WTC11 (cell line): ENCODE results near the gene ACAT2. TPM values are rescaled to one million over a fixed set of nuclear protein-coding genes. Genes with fewer than 3 reads are reported as not detected.

Experiments
- ATAC-seq: fragments of 200-7000 bp; cut with Tn5 transposase; 2 replicates; pipeline ENCODE4 v1.10.0; 2021; ENCODE audit warnings: mild to moderate bottlenecking, moderate library complexity
- CTCF ChIA-PET: fragments of 300-600 bp; sonication (Branson Sonifier 250); formaldehyde crosslinking; loops from one replicate; lab custom pipeline; 2021; ENCODE audit warnings: antibody characterized with exemption; lab: Charles Lee
- POLR2A ChIA-PET: fragments of 350-600 bp; sonication (Branson Sonifier 250); formaldehyde crosslinking; loops from one replicate; lab custom pipeline; 2021; ENCODE audit warnings: antibody characterized with exemption; lab: Charles Lee
- DNase-seq: peaks from one replicate; pipeline ENCODE4 v3.0.0; 2021; ENCODE audit warnings: low spot score
- H3K27ac Mint-ChIP-seq: 2 replicates; pipeline ENCODE4 v1.8.0; 2021; ENCODE audit warnings: mixed read lengths
- H3K27me3 Mint-ChIP-seq: 2 replicates; pipeline ENCODE4 v1.8.0; 2021; ENCODE audit warnings: low read depth, mild to moderate bottlenecking, moderate library complexity, mixed read lengths
- H3K36me3 Mint-ChIP-seq: 2 replicates; pipeline ENCODE4 v1.8.0; 2021; ENCODE audit warnings: mixed read lengths
- H3K4me1 Mint-ChIP-seq: 2 replicates; pipeline ENCODE4 v1.8.0; 2022; ENCODE audit warnings: mixed read lengths
- H3K4me3 Mint-ChIP-seq: 2 replicates; pipeline ENCODE4 v1.8.0; 2021; ENCODE audit warnings: mild to moderate bottlenecking, moderate library complexity, mixed read lengths
- H3K9me3 Mint-ChIP-seq: 2 replicates; pipeline ENCODE4 v1.8.0; 2021; ENCODE audit warnings: mixed read lengths
- ELF4 ChIP-seq: sonication (generic); formaldehyde crosslinking; IDR thresholded peaks from 2 replicates; pipeline ENCODE4 v1.8.1; 2022; ENCODE audit warnings: low read depth, mild to moderate bottlenecking, moderate library complexity, missing genetic modification reagents
- EMX1 ChIP-seq: fragments of 250-450 bp; sonication (Bioruptor Pico); IDR thresholded peaks from 2 replicates; pipeline ENCODE4 v1.8.0; 2021; ENCODE audit warnings: mild to moderate bottlenecking
- ESRRA ChIP-seq: sonication (generic); formaldehyde crosslinking; IDR thresholded peaks from 2 replicates; pipeline ENCODE4 v1.8.1; 2022; ENCODE audit warnings: mild to moderate bottlenecking, missing genetic modification reagents, borderline replicate concordance
- FOXP1 ChIP-seq: sonication (generic); formaldehyde crosslinking; IDR thresholded peaks from 2 replicates; pipeline ENCODE4 v1.8.0; 2022; ENCODE audit warnings: missing genetic modification reagents, mild to moderate bottlenecking, moderate library complexity, borderline replicate concordance
- GRHL2 ChIP-seq: fragments of 250-450 bp; sonication (Bioruptor Pico); IDR thresholded peaks from 2 replicates; pipeline ENCODE4 v1.8.0; 2022; ENCODE audit warnings: mild to moderate bottlenecking, moderate library complexity; ENCODE audit not compliant: insufficient replicate concordance, severe bottlenecking
- GTF2I ChIP-seq: fragments of 250-450 bp; sonication (Bioruptor Pico); conservative IDR thresholded peaks from 2 replicates; pipeline ENCODE4 v1.4.0; 2021; ENCODE audit warnings: mild to moderate bottlenecking
- JUN ChIP-seq: sonication (generic); formaldehyde crosslinking; IDR thresholded peaks from 2 replicates; pipeline ENCODE4 v1.8.0; 2023; ENCODE audit warnings: mild to moderate bottlenecking, missing genetic modification reagents
- MXD4 ChIP-seq: fragments of 250-450 bp; sonication (Bioruptor Pico); IDR thresholded peaks from 2 replicates; pipeline ENCODE4 v1.8.0; 2021; ENCODE audit warnings: mild to moderate bottlenecking, moderate library complexity, borderline replicate concordance
- NR1H2 ChIP-seq: sonication (generic); formaldehyde crosslinking; IDR thresholded peaks from 2 replicates; pipeline ENCODE4 v1.9.0; 2021; ENCODE audit warnings: mild to moderate bottlenecking, moderate library complexity, missing genetic modification reagents
- PRRX2 ChIP-seq: fragments of 250-450 bp; sonication (Bioruptor Pico); IDR thresholded peaks from 2 replicates; pipeline ENCODE4 v1.8.0; 2021; ENCODE audit warnings: mild to moderate bottlenecking
- ZNF138 ChIP-seq: sonication (generic); formaldehyde crosslinking; conservative IDR thresholded peaks from 2 replicates; pipeline ENCODE4 v1.8.1; 2022; ENCODE audit warnings: mild to moderate bottlenecking, moderate library complexity, missing genetic modification reagents
- ZNF396 ChIP-seq: fragments of 250-450 bp; sonication (Bioruptor Pico); IDR thresholded peaks from 2 replicates; pipeline ENCODE4 v1.8.0; 2021; ENCODE audit warnings: mild to moderate bottlenecking, moderate library complexity, borderline replicate concordance
- total RNA-seq: library from RNA; stranded (reverse); gene quantifications from 3 replicates; pipeline ENCODE4 v1.2.3, GENCODE V29; 2021
- TF ChIP-seq, protein P1 (sequence below): sonication (generic); formaldehyde crosslinking; IDR thresholded peaks from 2 replicates; pipeline ENCODE4 v1.8.0; 2023; ENCODE audit warnings: missing genetic modification reagents, mild to moderate bottlenecking, borderline replicate concordance
- TF ChIP-seq, protein P2 (sequence below): fragments of 200-600 bp; IDR thresholded peaks from 2 replicates; pipeline ENCODE4 v1.8.0; 2022; ENCODE audit warnings: antibody characterized with exemption
- TF ChIP-seq, protein P3 (sequence below): fragments of 250-450 bp; sonication (Bioruptor Pico); IDR thresholded peaks from 2 replicates; pipeline ENCODE4 v1.8.0; 2021; ENCODE audit warnings: mild to moderate bottlenecking
- TF ChIP-seq, protein P4 (sequence below): sonication (generic); formaldehyde crosslinking; IDR thresholded peaks from 2 replicates; pipeline ENCODE4 v1.8.1; 2023; ENCODE audit warnings: mild to moderate bottlenecking, missing genetic modification reagents
- TF ChIP-seq, protein P5 (sequence below): sonication (generic); formaldehyde crosslinking; IDR thresholded peaks from 2 replicates; pipeline ENCODE4 v1.8.0; 2022; ENCODE audit warnings: mild to moderate bottlenecking, missing genetic modification reagents
- TF ChIP-seq, protein P6 (sequence below): fragments of 250-450 bp; sonication (Bioruptor Pico); IDR thresholded peaks from 2 replicates; pipeline ENCODE4 v1.9.0; 2021; ENCODE audit warnings: mild to moderate bottlenecking
- TF ChIP-seq, protein P7 (sequence below): fragments of 250-450 bp; sonication (Bioruptor Pico); conservative IDR thresholded peaks from 2 replicates; pipeline ENCODE4 v1.9.0; 2021; ENCODE audit warnings: mild to moderate bottlenecking

The ACAT2 gene
- total RNA-seq, 1 experiment from 2014 or later: 138 TPM

DNA sequence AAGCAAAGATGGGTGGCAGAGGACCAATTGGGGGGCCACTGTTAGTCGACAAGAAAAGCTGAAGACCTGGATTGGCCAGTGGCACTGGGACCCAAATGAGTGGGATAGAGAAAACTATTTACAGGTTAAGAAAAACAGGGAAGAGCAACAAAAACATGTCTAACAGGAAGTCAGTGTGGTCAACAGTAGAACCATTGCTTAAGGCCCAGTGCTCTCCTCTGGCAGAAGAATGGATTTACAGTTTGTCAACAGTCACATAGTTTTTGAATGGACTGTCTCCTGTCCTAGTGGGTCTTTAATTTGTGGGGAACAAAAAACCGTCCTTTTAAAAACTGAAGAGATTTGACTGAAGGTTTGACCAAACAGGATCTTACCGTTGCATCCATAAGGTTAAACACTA lies 46.7 kb upstream of the ACAT2 start:
- TF ChIP-seq, protein P1, sequence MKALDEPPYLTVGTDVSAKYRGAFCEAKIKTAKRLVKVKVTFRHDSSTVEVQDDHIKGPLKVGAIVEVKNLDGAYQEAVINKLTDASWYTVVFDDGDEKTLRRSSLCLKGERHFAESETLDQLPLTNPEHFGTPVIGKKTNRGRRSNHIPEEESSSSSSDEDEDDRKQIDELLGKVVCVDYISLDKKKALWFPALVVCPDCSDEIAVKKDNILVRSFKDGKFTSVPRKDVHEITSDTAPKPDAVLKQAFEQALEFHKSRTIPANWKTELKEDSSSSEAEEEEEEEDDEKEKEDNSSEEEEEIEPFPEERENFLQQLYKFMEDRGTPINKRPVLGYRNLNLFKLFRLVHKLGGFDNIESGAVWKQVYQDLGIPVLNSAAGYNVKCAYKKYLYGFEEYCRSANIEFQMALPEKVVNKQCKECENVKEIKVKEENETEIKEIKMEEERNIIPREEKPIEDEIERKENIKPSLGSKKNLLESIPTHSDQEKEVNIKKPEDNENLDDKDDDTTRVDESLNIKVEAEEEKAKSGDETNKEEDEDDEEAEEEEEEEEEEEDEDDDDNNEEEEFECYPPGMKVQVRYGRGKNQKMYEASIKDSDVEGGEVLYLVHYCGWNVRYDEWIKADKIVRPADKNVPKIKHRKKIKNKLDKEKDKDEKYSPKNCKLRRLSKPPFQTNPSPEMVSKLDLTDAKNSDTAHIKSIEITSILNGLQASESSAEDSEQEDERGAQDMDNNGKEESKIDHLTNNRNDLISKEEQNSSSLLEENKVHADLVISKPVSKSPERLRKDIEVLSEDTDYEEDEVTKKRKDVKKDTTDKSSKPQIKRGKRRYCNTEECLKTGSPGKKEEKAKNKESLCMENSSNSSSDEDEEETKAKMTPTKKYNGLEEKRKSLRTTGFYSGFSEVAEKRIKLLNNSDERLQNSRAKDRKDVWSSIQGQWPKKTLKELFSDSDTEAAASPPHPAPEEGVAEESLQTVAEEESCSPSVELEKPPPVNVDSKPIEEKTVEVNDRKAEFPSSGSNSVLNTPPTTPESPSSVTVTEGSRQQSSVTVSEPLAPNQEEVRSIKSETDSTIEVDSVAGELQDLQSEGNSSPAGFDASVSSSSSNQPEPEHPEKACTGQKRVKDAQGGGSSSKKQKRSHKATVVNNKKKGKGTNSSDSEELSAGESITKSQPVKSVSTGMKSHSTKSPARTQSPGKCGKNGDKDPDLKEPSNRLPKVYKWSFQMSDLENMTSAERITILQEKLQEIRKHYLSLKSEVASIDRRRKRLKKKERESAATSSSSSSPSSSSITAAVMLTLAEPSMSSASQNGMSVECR (CRISPR knock-in tag): no peak
- TF ChIP-seq NR1H2 (CRISPR knock-in tag) (no peak), GTF2I (CRISPR knock-in tag) (no peak)
- TF ChIP-seq, protein P2, sequence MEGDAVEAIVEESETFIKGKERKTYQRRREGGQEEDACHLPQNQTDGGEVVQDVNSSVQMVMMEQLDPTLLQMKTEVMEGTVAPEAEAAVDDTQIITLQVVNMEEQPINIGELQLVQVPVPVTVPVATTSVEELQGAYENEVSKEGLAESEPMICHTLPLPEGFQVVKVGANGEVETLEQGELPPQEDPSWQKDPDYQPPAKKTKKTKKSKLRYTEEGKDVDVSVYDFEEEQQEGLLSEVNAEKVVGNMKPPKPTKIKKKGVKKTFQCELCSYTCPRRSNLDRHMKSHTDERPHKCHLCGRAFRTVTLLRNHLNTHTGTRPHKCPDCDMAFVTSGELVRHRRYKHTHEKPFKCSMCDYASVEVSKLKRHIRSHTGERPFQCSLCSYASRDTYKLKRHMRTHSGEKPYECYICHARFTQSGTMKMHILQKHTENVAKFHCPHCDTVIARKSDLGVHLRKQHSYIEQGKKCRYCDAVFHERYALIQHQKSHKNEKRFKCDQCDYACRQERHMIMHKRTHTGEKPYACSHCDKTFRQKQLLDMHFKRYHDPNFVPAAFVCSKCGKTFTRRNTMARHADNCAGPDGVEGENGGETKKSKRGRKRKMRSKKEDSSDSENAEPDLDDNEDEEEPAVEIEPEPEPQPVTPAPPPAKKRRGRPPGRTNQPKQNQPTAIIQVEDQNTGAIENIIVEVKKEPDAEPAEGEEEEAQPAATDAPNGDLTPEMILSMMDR: no peak
- no peak for ATAC-seq
- ChIA-PET POLR2A (no interaction called here), CTCF (no interaction called here)
- Mint-ChIP-seq H3K4me1 (0 out of 2 replicates have a peak, but pooled peaks cover under 1% of the 10 kb centered on the region), H3K4me3 (no peak overlapping the region), H3K27me3 (no peaks in the 10 kb centered on the region), H3K36me3 (no peaks in the 10 kb centered on the region), H3K27ac (no peak overlapping the region), H3K9me3 (no peaks in the 10 kb centered on the region)
- DNase-seq: no peak

DNA sequence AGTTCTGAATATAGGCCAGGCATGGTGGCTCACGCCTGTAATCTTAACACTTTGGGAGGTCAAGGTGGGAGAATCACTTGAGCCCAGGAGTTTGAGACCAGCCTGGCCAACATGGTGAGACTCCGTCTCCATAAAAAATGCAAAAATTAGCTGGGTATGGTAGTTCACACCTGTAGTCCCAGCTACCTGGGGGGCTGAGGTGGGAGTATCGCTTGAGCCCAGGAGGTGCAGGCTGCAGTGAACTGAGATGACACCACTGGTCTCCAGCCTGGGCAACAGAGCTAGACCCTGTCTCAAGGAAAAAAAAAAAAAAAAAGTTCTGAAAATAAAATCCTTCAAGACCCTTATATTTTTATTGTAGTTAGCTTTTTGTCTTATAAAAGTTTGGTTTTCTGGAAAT lies 46.2 kb upstream of the ACAT2 start:
- H3K9me3 Mint-ChIP-seq: no peaks in the 10 kb centered on the region
- no peak for DNase-seq
- POLR2A ChIA-PET: no interaction called here
- 0 out of 2 replicates have a peak, but pooled peaks cover 3% of the 10 kb centered on the region for H3K4me1 Mint-ChIP-seq
- H3K27ac Mint-ChIP-seq: no peak overlapping the region
- no peak for ATAC-seq
- H3K36me3 Mint-ChIP-seq: no peaks in the 10 kb centered on the region
- no peak overlapping the region for H3K4me3 Mint-ChIP-seq
- no peaks in the 10 kb centered on the region for H3K27me3 Mint-ChIP-seq
- CTCF ChIA-PET: no interaction called here
- TF ChIP-seq PRRX2 (CRISPR knock-in tag) (no peak), FOXP1 (no peak), EMX1 (CRISPR knock-in tag) (no peak), GTF2I (CRISPR knock-in tag) (no peak), ESRRA (CRISPR knock-in tag) (no peak), ELF4 (CRISPR knock-in tag) (no peak), JUN (CRISPR knock-in tag) (no peak), MXD4 (CRISPR knock-in tag) (no peak), ZNF396 (CRISPR knock-in tag) (no peak), GRHL2 (CRISPR knock-in tag) (no peak), ZNF138 (CRISPR knock-in tag) (no peak)
- TF ChIP-seq, protein P3, sequence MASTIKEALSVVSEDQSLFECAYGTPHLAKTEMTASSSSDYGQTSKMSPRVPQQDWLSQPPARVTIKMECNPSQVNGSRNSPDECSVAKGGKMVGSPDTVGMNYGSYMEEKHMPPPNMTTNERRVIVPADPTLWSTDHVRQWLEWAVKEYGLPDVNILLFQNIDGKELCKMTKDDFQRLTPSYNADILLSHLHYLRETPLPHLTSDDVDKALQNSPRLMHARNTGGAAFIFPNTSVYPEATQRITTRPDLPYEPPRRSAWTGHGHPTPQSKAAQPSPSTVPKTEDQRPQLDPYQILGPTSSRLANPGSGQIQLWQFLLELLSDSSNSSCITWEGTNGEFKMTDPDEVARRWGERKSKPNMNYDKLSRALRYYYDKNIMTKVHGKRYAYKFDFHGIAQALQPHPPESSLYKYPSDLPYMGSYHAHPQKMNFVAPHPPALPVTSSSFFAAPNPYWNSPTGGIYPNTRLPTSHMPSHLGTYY: no peak
- TF ChIP-seq, protein P4, sequence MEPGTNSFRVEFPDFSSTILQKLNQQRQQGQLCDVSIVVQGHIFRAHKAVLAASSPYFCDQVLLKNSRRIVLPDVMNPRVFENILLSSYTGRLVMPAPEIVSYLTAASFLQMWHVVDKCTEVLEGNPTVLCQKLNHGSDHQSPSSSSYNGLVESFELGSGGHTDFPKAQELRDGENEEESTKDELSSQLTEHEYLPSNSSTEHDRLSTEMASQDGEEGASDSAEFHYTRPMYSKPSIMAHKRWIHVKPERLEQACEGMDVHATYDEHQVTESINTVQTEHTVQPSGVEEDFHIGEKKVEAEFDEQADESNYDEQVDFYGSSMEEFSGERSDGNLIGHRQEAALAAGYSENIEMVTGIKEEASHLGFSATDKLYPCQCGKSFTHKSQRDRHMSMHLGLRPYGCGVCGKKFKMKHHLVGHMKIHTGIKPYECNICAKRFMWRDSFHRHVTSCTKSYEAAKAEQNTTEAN (CRISPR knock-in tag): no peak
- TF ChIP-seq, protein P5, sequence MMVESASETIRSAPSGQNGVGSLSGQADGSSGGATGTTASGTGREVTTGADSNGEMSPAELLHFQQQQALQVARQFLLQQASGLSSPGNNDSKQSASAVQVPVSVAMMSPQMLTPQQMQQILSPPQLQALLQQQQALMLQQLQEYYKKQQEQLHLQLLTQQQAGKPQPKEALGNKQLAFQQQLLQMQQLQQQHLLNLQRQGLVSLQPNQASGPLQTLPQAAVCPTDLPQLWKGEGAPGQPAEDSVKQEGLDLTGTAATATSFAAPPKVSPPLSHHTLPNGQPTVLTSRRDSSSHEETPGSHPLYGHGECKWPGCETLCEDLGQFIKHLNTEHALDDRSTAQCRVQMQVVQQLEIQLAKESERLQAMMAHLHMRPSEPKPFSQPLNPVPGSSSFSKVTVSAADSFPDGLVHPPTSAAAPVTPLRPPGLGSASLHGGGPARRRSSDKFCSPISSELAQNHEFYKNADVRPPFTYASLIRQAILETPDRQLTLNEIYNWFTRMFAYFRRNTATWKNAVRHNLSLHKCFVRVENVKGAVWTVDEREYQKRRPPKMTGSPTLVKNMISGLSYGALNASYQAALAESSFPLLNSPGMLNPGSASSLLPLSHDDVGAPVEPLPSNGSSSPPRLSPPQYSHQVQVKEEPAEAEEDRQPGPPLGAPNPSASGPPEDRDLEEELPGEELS (CRISPR knock-in tag): no peak
- TF ChIP-seq, protein P6, sequence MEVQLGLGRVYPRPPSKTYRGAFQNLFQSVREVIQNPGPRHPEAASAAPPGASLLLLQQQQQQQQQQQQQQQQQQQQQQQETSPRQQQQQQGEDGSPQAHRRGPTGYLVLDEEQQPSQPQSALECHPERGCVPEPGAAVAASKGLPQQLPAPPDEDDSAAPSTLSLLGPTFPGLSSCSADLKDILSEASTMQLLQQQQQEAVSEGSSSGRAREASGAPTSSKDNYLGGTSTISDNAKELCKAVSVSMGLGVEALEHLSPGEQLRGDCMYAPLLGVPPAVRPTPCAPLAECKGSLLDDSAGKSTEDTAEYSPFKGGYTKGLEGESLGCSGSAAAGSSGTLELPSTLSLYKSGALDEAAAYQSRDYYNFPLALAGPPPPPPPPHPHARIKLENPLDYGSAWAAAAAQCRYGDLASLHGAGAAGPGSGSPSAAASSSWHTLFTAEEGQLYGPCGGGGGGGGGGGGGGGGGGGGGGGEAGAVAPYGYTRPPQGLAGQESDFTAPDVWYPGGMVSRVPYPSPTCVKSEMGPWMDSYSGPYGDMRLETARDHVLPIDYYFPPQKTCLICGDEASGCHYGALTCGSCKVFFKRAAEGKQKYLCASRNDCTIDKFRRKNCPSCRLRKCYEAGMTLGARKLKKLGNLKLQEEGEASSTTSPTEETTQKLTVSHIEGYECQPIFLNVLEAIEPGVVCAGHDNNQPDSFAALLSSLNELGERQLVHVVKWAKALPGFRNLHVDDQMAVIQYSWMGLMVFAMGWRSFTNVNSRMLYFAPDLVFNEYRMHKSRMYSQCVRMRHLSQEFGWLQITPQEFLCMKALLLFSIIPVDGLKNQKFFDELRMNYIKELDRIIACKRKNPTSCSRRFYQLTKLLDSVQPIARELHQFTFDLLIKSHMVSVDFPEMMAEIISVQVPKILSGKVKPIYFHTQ: no peak
- TF ChIP-seq, protein P7, sequence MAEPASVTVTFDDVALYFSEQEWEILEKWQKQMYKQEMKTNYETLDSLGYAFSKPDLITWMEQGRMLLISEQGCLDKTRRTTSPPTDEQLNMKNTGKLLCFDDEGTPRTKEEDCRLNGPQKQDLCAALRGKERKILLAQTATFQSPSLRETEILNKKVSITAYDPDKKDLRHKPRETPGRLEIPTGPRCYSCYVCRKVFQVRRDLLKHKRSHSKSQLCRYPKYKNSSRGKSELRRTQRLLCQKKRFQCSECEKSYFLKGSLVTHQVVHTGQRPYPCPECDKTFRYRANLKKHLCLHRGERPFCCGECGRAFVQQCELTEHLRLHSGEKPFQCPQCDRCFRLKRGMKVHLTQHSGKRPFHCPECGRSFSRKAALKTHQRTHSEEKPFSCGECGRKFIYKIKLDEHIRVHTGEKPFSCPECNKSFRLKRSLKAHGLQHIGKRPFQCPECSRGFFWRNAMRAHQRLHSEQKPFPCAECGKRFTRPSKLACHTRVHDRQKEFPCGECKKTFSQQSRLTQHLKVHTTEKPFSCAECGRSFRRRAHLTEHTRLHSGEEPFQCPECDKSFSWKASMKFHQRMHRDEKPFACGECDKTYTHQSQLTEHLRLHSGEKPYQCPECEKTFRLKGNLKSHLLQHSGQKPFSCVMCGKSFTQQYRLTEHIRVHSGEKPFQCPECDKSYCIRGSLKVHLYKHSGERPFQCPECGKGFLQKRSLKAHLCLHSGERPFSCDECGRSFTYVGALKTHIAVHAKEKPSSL: no peak
